Natural killer cell (primary cell): Measurements from ENCODE around the gene SLC39A9. TPM values are rescaled to one million over a fixed set of nuclear protein-coding genes. Genes with fewer than 3 reads are reported as not detected.

Source experiments
- ATAC-seq, 3 donors: fragments of 150-1000 bp in 2 of 3; fragments of 200-7000 bp in 1 of 3; cut with Tn5 transposase; 1 replicate in 1 of 3; 2 replicates in 2 of 3; pipeline ENCODE4 v1.10.0; 2021; ENCODE audit warnings: mild to moderate bottlenecking in 2 of 3, moderate library complexity in 2 of 3
- DNase-seq, 2 donors: peaks; one replicate each; pipeline versions ENCODE4 v3.0.0 to v3.0.0-alpha.2; 2013 to 2021; ENCODE audit warnings: mixed read lengths in 1 of 2
- H3K27ac ChIP-seq: one replicate; pipeline ENCODE4 v1.5.1; 2013; ENCODE audit warnings: mild to moderate bottlenecking, low read length
- H3K27me3 ChIP-seq: one replicate; pipeline ENCODE4 v1.6.1; 2013; ENCODE audit warnings: low read length; ENCODE audit not compliant: control insufficient read depth, insufficient read depth
- H3K36me3 ChIP-seq: one replicate; pipeline ENCODE4 v1.6.1; 2013; ENCODE audit warnings: low read length; ENCODE audit not compliant: control insufficient read depth, insufficient read depth
- H3K4me1 ChIP-seq: one replicate; pipeline ENCODE4 v1.6.1; 2013; ENCODE audit warnings: low read length; ENCODE audit not compliant: control insufficient read depth, insufficient read depth
- H3K4me3 ChIP-seq: one replicate; pipeline ENCODE4 v1.5.1; 2013; ENCODE audit warnings: low read length
- H3K9me3 ChIP-seq: one replicate; pipeline ENCODE4 v1.6.1; 2013; ENCODE audit warnings: low read length; ENCODE audit not compliant: control insufficient read depth, insufficient read depth
- H3K27ac Mint-ChIP-seq, 2 donors: one replicate each; pipeline ENCODE4 v1.8.0; 2022; ENCODE audit warnings: mild to moderate bottlenecking in 2 of 2, mixed read lengths in 2 of 2, moderate library complexity in 1 of 2
- H3K27me3 Mint-ChIP-seq, 2 donors: one replicate each; pipeline ENCODE4 v1.8.0; 2022; ENCODE audit warnings: low read depth in 2 of 2, mixed read lengths in 2 of 2
- H3K36me3 Mint-ChIP-seq: one replicate; pipeline ENCODE4 v1.8.0; 2022; ENCODE audit warnings: mixed read lengths
- H3K4me1 Mint-ChIP-seq, 2 donors: one replicate each; pipeline ENCODE4 v1.8.0; 2022; ENCODE audit warnings: mixed read lengths in 2 of 2
- H3K4me3 Mint-ChIP-seq: one replicate; pipeline ENCODE4 v1.8.0; 2022; ENCODE audit warnings: mild to moderate bottlenecking, moderate library complexity, mixed read lengths
- H3K9me3 Mint-ChIP-seq, 2 donors: one replicate each; pipeline ENCODE4 v1.8.0; 2022; ENCODE audit warnings: mixed read lengths in 2 of 2
- CTCF ChIP-seq: fragments of 200-600 bp; IDR thresholded peaks from one replicate; pipeline ENCODE4 v1.8.0; 2022; ENCODE audit warnings: antibody characterized with exemption
- WGBS: methylation state at CpG from one replicate; pipeline ENCODE4 v1.1.7; 2013; ENCODE audit warnings: missing lambda C conversion rate; ENCODE audit not compliant: insufficient coverage; 5-methylcytosine and 5-hydroxymethylcytosine counted together
- intact Hi-C: fragments of 100-400 bp; cut with micrococcal nuclease; formaldehyde crosslinking; loops from one replicate; pipeline ENCODE4 v1.14.2; 2022
- total RNA-seq, 4 donors: library from RNA; stranded (reverse); fragments of 120-200 nt in 1 of 4; gene quantifications; one replicate each; pipeline versions ENCODE4 v1.2.3 to v1.2.4, GENCODE V29; 2013 to 2022

Gene SLC39A9
- total RNA-seq, 3 donors from 2014 or later (not counting 1 experiment from before 2014, with no cell fraction given), result 30.9 to 34.6 (median 33.0) TPM

DNA sequence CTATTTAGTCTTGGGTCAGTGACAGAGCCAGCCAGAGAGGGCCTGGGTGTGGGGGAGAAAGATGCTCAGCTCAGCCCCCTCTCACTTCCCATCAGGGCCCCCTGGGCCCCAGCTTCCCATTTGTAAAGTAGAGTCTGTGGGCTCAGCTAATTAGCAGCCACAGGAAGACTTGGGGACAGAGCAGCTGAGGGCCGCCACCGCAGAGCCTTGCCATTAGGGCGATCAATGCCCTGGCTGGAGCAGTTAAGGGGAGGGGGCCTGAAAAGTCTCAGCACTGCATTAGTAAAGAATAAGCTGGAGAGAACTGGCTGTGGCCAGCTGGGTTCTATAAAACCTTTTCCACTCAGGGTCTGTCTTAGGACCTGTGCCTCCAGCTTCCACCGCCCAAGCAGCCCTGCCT, 88.7 kb downstream of the SLC39A9 start:
- Mint-ChIP-seq H3K27me3 (peaks cover 22 to 34% of the 10 kb centered on the region in 2 donors), H3K4me3 (no peak overlapping the region)
- 85% methylated on average over 4 of the region's 4 CpGs for WGBS

DNA sequence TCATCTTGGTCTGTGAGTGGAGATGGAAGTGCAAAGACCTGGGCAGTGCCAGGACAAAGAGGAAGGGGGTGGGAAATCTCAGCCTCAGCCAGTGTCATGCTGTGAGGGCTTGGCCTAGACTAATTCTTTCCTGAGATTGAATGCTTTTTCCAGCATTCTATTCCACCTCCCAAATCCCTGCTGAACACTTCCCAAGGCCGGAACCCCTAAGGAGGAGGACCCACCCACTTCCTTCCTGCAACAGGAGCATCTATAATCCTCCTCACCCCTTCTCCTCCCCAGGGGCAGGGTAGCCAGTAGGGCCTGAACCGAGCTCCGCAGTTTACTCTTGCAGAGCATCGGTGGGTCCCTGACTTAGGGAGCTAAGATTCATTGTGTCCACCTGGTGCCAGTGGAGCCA, 89.3 kb downstream of the SLC39A9 start:
- no peaks in the 10 kb centered on the region for H3K4me1 Mint-ChIP-seq

More for the DNA sequence above, 88.7 kb downstream of the SLC39A9 start:
- no peaks in the 10 kb centered on the region for H3K36me3 Mint-ChIP-seq
- TF ChIP-seq CTCF, result no peak
- intact Hi-C loops, result no loop called here
- Histone ChIP-seq H3K4me1 (peaks cover 4% of the 10 kb centered on the region), H3K27me3 (peaks cover 13% of the 10 kb centered on the region), H3K27ac (no peak overlapping the region), H3K4me3 (no peak overlapping the region), H3K9me3 (no peaks in the 10 kb centered on the region), H3K36me3 (no peaks in the 10 kb centered on the region)
- H3K27ac Mint-ChIP-seq, result no peak overlapping the region
- ATAC-seq (no peak), DNase-seq (no peak)
- H3K9me3 Mint-ChIP-seq, result no peaks in the 10 kb centered on the region
- H3K4me1 Mint-ChIP-seq, result no peaks in the 10 kb centered on the region

GRCh38 chr14:69489495-69489894, 91.0 kb downstream of the SLC39A9 start:
- intact Hi-C loops, result no loop called here
- Histone ChIP-seq H3K4me1 (no peaks in the 10 kb centered on the region), H3K4me3 (no peak overlapping the region), H3K27me3 (peaks cover 4% of the 10 kb centered on the region), H3K36me3 (no peaks in the 10 kb centered on the region), H3K9me3 (no peaks in the 10 kb centered on the region), H3K27ac (no peak overlapping the region)
- ATAC-seq (no peak), DNase-seq (no peak)
- TF ChIP-seq CTCF, result no peak
- Mint-ChIP-seq H3K4me3 (no peak overlapping the region), H3K27me3 (peaks cover 7 to 18% of the 10 kb centered on the region in 2 donors), H3K9me3 (no peaks in the 10 kb centered on the region), H3K4me1 (no peaks in the 10 kb centered on the region), H3K36me3 (no peaks in the 10 kb centered on the region), H3K27ac (no peak overlapping the region)

More for the DNA sequence above, 89.3 kb downstream of the SLC39A9 start:
- Mint-ChIP-seq H3K4me3 (no peak overlapping the region), H3K27me3 (peaks cover 16 to 30% of the 10 kb centered on the region in 2 donors), H3K27ac (no peak overlapping the region), H3K36me3 (no peaks in the 10 kb centered on the region), H3K9me3 (no peaks in the 10 kb centered on the region)
- H3K36me3 ChIP-seq, result no peaks in the 10 kb centered on the region
- H3K27ac ChIP-seq, result no peak overlapping the region
- whole genome bisulfite sequencing, result 85% methylated on average over 4 of the region's 4 CpGs
- H3K27me3 ChIP-seq, result peaks cover 13% of the 10 kb centered on the region
- intact Hi-C loops, result no loop called here
- no peaks in the 10 kb centered on the region for H3K9me3 ChIP-seq
- peaks cover 4% of the 10 kb centered on the region for H3K4me1 ChIP-seq
- ATAC-seq (no peak), DNase-seq (no peak)
- no peak for TF ChIP-seq CTCF
- no peak overlapping the region for H3K4me3 ChIP-seq

GRCh38 chr14:69490219-69490918, 91.9 kb downstream of the SLC39A9 start:
- no peaks in the 10 kb centered on the region for H3K9me3 ChIP-seq
- no peaks in the 10 kb centered on the region for H3K4me1 ChIP-seq
- no peaks in the 10 kb centered on the region for H3K36me3 ChIP-seq
- no peak overlapping the region for H3K4me3 Mint-ChIP-seq
- no peaks in the 10 kb centered on the region for H3K9me3 Mint-ChIP-seq
- WGBS, result 91% methylated on average over 7 of the region's 7 CpGs
- no peak overlapping the region for H3K27ac ChIP-seq
- DNase-seq (no peak), ATAC-seq (no peak)
- no peak overlapping the region for H3K4me3 ChIP-seq
- no peak overlapping the region for H3K27ac Mint-ChIP-seq
- peaks cover 4% of the 10 kb centered on the region for H3K27me3 ChIP-seq
- H3K4me1 Mint-ChIP-seq, result no peaks in the 10 kb centered on the region
- intact Hi-C loops, result no loop called here
- no peaks in the 10 kb centered on the region for H3K36me3 Mint-ChIP-seq
- no peak for TF ChIP-seq CTCF
- H3K27me3 Mint-ChIP-seq, result peaks cover 7 to 21% of the 10 kb centered on the region in 2 donors
